LNCaP clone FGC (cell line): Measurements from ENCODE around the gene TENM4.

Experiments
- DNase-seq: peaks from one replicate; pipeline ENCODE4 v3.0.0-alpha.2; 2011; ENCODE audit warnings: low read depth
- H3K4me3 ChIP-seq: 2 replicates; pipeline ENCODE4 v1.5.1; 2011; ENCODE audit warnings: mild to moderate bottlenecking, low read depth, low read length, control low read depth
- CTCF ChIP-seq: IDR thresholded peaks from 2 replicates; pipeline ENCODE4 v1.5.1; 2012; ENCODE audit warnings: mild to moderate bottlenecking; ENCODE audit not compliant: control insufficient read depth, insufficient read depth; ENCODE audit errors: extremely low read depth

Gene TENM4

GRCh38 chr11:79220171-79220570, 220.7 kb downstream of the TENM4 start:
- DNase-seq = no peak
- TF ChIP-seq CTCF = no peak

DNA sequence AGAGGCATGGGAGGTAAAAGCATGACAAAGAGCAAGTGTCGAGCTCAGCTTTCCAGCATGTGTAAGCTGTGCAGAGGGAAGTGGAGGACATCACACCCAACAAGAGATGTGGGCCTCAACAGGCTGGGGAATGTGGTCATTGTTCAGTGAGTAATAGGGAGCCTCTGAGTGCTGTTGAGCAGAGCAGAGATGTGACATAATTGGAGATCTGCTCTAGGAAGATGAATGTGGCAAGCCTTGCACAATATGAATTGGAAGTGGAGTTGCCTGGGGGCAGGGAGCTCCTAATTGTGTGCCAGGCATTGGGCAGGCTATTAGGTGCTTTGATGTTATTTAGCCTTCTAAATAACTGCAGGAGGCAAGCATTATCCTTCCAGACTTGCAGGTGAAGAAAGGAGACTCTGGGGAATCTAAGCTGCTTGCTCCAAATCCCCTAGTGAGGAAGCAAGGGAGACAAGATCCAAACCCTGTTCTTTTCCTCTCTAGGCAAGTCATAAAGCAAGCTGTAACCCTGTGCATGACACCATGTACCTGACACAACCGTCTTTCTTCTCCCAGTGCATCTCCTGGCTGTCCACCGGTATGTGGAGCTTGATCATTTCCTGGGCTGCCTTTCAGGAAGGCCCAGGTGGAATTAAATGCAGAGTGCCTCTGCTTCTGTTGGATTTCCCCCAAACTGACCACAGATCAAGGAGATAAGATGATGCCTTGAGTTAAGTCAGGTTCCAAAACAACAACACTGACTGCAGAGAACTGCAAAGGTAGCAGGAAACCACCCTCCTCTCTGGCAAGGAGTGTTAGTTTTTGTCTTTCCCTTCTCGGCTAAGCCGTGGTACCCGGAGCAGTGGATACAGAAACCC, 221.4 kb downstream of the TENM4 start:
- H3K4me3 ChIP-seq = no peak overlapping the region
- TF ChIP-seq CTCF = no peak
- DNase-seq = no peak

More at GRCh38 chr11:79220171-79220570, 220.7 kb downstream of the TENM4 start:
- H3K4me3 ChIP-seq = no peak overlapping the region

DNA sequence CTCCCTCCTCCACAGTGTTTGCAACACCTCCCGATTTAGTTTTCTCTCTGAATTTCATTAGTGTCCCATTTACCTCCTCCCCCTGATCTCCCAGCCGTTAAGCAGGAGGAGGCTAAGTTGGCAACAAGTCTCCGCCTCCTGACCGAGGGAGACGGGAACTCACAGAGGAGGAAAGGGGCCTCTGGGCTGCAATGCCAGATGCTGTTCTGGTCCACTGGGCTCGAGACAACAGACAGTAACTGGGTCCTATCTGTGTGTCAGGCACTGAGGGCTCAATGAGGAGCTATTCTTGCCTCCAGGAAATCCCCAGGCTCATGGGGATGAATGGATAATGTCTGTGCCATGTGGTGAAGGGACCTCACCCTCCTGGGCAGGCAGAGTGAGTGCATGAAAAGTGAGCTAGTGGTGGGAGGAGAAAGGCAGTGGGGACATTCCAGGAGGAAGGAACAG, 228.1 kb downstream of the TENM4 start:
- no peak for TF ChIP-seq CTCF

DNA sequence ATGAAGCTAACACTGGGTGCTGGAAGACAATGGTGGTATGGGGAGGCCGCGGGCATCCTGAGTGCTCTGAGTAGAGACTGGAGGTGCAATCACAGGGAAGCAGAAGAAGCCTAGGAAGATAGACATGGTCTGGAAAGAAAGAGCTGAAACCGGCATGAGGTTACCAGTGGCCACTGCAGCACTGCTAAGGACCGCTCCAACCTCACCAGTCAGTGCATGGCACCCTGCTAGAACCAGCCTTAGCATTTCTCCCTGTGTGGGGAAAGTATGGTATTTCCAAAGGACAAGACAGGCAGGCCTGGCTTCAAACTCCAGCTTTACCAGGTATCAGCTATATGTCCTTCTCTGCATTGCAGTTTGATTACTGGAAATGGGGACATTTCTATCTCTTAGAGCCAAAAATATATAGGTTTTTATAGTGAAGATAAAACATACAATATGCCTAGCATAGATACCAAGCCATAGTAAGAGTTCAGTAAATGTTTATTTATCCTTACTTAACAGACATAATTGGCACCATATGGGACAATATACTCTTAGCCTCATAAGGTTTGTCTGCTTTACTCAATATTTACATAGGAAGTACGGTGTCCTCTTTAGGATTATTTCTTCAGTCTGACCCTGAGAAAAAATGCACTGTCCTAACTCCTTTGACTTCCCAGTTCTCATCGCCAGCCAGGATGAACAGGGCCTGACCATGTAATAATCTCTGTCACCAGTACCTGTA, 231.1 kb downstream of the TENM4 start:
- no peak for TF ChIP-seq CTCF
- H3K4me3 ChIP-seq = no peak overlapping the region
- peak; percentile 78 for DNase-seq

More for the DNA sequence above, 228.1 kb downstream of the TENM4 start:
- no peak overlapping the region for H3K4me3 ChIP-seq
- no peak for DNase-seq

- no peak for TF ChIP-seq CTCF
- no peak for DNase-seq
- no peak overlapping the region for H3K4me3 ChIP-seq
Observed at GRCh38 chr11:79208126-79208525, 232.7 kb downstream of the TENM4 start.

- no peak for DNase-seq
- TF ChIP-seq CTCF = no peak
- H3K4me3 ChIP-seq = no peak overlapping the region
Observed at GRCh38 chr11:79206951-79207350, 233.9 kb downstream of the TENM4 start.
